Fibroblast of the conjunctiva (primary cell): Measurements from ENCODE around the gene ENTPD3.
"Not testable (repeated sequence)": the region's sequence is repeated elsewhere in the genome, so short reads cannot be mapped to it uniquely, and the experiment has no call there.

ENCODE experiments used
- DNase-seq: peaks from one replicate; pipeline ENCODE4 v3.0.0-alpha.2; 2010; ENCODE audit warnings: low read depth

The ENTPD3 gene

DNA sequence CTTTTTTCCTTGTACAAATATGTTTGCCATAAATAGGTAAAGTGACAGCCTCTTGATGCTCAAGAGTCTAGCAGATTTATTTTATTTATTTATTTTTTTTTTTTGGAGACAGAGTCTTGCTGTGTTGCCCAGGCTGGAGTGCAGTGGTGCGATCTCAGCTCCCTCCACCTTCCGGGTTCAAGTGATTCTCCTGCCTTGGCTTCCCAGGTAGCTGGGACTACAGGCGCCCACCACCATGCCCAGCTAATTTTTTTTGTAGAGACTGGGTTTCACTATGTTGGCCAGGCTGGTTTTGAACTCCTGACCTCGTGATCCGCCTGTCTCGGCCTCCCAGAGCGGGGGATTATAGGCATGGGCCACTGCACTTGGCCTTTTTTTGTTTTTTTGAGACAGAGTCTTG is 75.9 kb downstream of the ENTPD3 start:
- not testable (repeated sequence) for DNase-seq

DNA sequence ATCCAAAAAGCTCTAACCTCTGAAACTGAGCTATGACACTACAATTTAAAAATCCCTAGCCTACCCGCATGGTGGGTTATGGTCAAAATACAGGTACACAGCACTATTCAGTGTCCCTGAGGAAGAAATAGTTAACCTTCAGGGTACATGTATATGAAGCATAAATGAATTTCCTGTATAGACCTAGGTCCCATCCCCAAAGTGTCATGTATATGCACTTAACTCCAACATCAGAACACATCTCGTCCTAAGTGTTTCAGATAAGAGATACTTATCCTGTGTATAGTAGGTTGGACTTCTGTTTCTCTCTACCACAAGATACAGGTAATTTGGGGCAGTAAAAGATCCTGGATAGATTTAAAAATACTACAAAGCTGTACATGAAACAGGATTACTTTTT is 76.6 kb downstream of the ENTPD3 start:
- DNase-seq: no peak

GRCh38 chr3:40464339-40465110 is 77.5 kb downstream of the ENTPD3 start:
- no peak for DNase-seq

DNA sequence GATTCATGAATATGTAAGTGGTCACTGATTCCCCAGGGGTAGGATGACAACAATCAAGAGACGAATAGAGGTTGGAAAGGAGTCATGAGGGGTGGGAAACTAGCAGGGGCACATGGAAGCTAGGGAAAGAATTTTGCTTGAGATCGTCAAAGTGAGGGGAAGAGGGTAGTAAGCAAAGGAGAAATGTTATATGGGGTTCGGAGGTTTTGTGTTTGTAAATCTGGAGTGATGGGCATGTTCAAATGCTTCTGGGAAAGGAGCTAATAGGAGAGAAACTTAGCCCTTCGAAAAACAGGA is 78.1 kb downstream of the ENTPD3 start:
- DNase-seq: no peak

DNA sequence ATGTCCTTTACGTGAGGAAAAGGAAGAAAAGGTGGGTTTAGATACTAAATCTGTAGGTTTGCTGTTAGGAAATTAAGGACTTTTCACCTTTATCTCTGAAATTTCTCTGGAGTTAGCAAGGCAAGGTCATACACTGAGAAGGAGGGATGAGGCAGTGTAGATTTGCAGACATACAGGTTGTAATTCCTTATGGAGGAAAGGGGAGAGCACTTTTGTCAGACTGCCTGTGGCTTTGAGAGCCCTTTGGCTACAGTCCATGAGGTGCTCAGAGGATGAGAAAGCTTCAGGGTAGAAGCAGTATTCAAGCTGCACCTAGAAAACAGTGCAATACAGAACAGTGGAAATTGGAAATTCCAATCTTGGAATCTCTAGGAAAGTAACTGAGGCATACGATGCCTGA is 78.5 kb downstream of the ENTPD3 start:
- DNase-seq: no peak

DNA sequence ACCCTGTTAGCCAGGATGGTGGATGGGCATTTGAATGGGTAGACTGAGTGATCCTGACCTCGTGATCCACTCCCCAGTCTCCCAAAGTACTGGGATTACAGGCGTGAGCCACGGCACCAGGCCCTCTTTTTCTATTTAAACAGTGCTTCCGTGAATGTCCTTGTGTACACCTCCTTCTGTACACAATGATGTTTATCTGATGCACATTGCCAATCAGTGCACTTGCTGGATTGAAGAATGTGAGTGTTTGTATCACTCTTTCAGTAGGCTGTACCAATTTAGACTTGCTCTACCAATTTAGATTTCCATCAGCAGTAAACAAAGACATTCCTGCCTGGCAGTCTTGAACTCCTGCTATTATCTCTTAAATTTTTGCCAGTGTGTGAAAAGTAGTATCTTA is 81.0 kb downstream of the ENTPD3 start:
- no peak for DNase-seq

DNA sequence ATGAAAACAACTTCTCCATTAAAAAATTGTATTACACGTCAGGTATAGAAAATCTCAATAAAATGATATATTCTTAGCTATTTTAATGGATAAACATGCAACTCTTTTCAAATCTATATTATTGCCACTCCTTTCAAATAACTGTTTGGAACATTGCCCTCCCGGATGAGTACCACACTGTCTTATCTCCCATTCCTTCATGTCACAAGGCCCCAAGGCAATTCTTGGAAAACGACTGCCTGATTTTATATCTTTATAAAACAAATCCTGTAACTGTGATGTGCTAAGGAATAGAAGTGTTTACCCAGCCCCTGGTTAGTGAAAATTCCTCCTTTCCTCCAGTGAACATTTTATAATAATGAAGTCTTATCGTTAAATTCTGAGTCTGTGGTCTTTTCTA is 83.7 kb downstream of the ENTPD3 start:
- no peak for DNase-seq

- DNase-seq: peak; percentile 37
Observed at GRCh38 chr3:40476478-40477470, 89.8 kb downstream of the ENTPD3 start, which contains the start of gene ZNF619. Gene ZNF619, plus strand, starts transcription at chr3:40477122. Its CDS starts 858 bp downstream, at chr3:40477980.

DNA sequence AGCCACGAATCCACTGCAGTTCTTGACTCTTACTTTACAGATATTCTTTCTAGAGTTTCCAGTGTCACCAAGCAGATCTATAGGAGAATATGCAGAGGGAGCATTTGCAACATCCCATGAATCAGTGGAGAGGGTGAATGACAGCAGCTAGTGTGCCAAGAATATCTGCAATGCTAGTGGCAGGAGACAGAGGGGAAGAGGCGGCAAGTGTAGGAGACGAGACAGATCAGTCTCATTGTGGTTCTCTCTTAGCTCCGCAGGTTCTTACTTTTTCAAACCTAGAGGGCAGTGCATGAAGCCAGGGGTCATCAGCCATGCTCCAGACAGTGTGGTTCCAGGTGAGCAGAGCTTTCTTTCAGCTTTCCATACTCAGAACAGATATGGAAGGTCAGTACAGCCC is 90.7 kb downstream of the ENTPD3 start:
- DNase-seq: no peak
